ENCODE data around the gene LDLR.
A peak's percentile ranks its signal among the peaks of the same experiment; 100 is the strongest.

LDLR gene

DNA sequence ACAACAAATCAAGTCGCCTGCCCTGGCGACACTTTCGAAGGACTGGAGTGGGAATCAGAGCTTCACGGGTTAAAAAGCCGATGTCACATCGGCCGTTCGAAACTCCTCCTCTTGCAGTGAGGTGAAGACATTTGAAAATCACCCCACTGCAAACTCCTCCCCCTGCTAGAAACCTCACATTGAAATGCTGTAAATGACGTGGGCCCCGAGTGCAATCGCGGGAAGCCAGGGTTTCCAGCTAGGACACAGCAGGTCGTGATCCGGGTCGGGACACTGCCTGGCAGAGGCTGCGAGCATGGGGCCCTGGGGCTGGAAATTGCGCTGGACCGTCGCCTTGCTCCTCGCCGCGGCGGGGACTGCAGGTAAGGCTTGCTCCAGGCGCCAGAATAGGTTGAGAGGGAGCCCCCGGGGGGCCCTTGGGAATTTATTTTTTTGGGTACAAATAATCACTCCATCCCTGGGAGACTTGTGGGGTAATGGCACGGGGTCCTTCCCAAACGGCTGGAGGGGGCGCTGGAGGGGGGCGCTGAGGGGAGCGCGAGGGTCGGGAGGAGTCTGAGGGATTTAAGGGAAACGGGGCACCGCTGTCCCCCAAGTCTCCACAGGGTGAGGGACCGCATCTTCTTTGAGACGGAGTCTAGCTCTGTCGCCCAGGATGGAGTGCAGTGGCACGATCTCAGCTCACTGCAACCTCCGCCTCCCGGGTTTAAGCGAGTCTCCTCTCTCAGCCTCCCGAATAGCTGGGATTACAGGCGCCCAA, at the start of gene LDLR:
Gene LDLR, plus strand, starts transcription at position 210 of the 760 bp plus-strand sequence. Its CDS starts 86 bp downstream, at position 296.
- peak; percentile 66 to 89 (median 75) for DNase-seq

GRCh38 chr19:11041194-11041593, 48.1 kb upstream of the LDLR start:
- no peak for DNase-seq

- DNase-seq = no peak
Observed at GRCh38 chr19:11041966-11042627, 47.2 kb upstream of the LDLR start.

GRCh38 chr19:11044431-11044830, 44.8 kb upstream of the LDLR start:
- no peak for DNase-seq

GRCh38 chr19:11045536-11045935, 43.7 kb upstream of the LDLR start:
- DNase-seq = no peak

DNA sequence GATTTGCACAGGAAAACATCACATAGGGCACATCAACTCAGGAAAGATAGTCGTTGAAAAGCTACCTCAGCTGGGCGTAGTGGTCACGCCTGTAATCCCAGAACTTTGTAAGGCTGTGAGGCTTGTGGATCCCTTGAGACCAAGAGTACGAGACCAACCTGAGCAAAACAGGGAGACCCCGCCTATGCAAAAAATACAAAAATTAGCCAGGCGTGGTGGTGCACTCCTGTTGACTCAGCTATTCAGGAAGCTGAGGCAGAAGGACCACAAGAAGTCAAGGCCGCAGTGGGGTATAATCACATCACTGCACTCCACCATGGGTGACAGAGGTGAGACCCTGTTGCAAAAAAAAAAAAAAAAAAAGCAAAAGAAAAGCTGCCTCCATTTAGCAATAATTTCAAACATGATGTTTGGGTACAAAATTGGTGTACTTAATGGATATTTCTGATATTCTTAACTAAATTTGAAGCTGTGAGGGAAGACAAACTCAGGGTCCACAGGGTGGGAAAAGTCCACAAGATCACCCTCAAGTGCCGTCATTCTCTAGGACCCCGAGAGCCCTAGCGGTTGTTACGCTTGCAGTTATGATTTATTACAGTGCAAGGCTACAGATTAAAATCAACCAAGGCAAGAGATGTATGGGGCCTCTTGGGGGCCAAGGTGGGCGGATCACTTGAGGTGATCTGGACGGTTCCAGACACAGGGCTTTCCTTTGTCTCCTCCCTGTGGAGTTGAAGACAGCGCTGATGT, 42.5 kb upstream of the LDLR start:
- DNase-seq = no peak

GRCh38 chr19:11047866-11048265, 41.4 kb upstream of the LDLR start:
- DNase-seq = no peak

- no peak for DNase-seq
Observed at GRCh38 chr19:11050323-11051114, 38.7 kb upstream of the LDLR start.

DNA sequence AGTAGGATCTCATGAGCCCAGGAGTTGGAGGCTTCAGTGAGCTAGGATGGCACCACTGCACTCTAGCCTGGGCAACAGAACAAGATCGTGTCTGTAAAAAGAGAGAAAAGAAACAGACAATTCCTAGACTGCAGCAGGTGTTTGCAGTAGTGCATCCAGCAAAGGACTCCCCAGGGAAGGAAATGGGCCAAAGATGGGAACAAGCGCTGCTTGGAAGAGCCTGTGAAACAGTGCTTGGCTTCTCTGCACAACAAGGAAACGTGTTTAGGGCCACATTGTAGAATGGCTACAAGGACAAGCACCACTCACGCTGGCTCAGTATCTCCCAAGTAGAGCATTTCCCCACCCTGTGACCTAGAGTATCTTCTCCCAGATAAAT, 35.5 kb upstream of the LDLR start:
- peak in 1 of 3 experiments; percentile 13 for DNase-seq

DNA sequence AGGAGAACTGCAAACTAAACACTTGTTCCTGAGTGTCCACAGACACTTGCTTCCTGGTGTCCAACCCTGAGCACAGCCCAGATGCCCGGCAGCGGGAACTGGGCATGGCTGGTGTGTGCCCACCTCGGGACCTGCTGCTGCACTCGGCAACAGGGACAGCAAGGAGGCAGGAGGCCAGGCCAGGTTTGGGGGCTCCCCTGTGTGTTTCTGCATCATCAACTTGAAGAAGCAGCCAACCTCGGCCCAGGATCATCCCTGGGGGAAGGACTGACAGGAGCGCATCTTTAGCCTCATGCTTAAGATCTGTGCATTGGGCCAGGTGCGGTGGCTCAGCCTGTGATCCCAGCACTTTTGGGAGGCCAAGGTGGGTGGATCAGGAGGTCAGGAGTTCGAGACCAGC, 35.1 kb upstream of the LDLR start:
- no peak for DNase-seq

- DNase-seq = no peak
Observed at GRCh38 chr19:11054628-11055027, 34.6 kb upstream of the LDLR start.

- no peak for DNase-seq
Observed at GRCh38 chr19:11058246-11059030, 30.8 kb upstream of the LDLR start.

DNA sequence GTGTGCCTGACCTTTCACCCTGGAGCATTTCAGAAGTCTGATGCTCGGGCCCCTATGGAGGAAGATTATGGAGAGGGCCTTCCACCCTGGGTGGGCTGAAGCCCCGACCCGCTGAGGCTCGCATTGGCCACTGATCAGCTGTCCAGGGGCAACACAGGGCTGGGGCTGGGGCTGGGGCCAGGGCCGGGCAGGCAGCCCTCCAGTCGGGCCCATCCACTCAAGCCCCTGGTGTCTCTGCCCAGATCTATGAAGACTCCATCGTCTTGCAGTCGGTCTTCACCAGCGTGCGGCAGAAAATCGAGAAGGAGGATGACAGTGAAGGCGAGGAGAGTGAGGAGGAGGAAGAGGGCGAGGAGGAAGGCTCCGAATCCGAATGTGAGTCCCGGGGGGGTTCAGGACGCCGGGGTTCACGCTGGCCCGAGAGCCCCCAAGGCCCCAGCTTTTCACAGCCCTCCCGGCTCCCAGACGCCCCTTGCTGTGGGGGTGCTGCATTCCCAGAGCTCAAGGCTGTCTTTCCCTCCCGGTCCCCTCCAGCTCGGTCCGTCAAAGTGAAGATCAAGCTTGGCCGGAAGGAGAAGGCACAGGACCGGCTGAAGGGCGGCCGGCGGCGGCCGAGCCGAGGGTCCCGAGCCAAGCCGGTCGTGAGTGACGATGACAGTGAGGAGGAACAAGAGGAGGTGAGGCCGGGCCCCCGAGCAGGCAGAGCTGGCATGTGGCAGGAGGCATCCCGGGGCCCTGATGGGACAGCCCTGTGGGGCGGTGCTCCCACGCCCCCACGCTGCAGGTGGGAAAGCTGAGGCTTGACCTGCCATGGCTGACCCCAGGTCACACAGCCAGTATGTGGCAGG, 29.5 kb upstream of the LDLR start:
- DNase-seq = no peak

DNA sequence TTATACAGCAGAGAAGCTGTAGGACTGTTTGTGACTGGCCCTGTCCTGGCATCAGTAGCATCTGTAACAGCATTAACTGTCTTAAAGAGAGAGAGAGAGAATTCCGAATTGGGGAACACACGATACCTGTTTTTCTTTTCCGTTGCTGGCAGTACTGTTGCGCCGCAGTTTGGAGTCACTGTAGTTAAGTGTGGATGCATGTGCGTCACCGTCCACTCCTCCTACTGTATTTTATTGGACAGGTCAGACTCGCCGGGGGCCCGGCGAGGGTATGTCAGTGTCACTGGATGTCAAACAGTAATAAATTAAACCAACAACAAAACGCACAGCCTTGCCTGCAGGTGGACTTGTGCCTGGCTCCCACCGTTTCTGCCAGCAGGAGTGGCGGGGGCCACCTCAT, 27.3 kb upstream of the LDLR start:
- no peak for DNase-seq

- DNase-seq = no peak
Observed at GRCh38 chr19:11063434-11063833, 25.8 kb upstream of the LDLR start.

DNA sequence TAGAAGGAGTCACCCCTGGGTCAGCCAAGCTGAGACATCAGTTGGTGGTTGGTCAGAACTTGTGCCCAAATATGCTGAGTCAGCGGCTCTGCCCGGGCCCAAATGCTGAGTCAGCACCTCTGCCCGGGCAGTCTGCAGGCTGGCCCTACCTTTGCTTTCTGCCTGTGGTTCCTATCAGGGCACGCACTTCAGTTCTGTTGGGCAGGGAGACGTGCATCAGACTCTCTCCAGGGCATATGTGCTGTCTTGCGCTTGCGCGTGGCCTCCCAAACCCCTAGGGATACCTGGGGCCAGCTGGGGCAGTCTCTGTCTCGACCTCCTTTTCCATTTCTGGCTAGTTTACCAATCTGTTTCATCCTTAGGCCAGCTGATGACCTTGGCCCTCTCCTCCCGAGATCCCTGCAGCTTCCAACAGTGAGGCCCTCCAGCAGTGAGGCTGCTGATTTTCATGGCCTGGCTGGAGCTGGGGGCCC, 24.4 kb upstream of the LDLR start:
- peak in 1 of 3 experiments; percentile 4 for DNase-seq

DNA sequence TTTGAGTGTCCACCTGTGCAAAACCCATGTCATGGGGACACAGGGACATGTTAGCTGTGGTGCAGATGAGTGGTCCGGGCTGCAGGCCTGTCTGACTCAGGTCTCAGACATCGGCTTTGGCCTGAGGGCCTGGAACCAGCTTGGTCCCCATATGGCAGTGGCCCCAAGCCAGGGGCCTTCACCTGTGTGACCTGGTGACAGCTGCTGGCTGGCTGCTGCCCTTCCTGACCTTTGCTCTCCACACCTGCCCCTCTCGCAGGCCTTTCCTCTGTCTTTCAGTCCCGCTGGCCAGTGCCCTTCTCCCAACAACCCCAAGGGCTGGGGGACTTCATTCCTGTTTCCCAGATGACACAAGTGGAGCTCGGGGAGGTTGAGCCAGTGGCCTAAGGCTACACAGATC, 22.9 kb upstream of the LDLR start:
- no peak for DNase-seq

GRCh38 chr19:11067356-11068113, 21.7 kb upstream of the LDLR start:
- no peak for DNase-seq

GRCh38 chr19:11069561-11069960, 19.7 kb upstream of the LDLR start:
- DNase-seq = no peak

DNA sequence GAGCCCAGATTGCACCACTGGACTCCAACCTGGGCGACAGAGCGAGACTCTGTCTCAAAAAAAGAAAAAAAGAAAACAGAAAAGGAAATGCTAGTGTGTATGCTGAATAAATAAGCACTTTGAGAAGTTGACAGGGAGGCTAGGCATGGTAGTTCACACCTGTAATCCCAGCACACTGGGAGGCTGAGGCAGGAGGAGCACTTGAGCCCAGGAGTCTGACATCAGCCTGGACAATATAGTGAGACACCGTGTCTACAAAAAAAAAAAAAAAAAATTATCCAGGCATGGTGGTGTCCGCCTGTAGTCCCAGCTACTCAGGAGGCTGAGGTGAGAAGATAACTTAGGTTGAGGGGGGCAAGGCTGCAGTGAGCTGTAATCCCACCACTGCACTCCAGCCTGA, 19.1 kb upstream of the LDLR start:
- no peak for DNase-seq

Measured in NCI-H1417 (cell line).